Kidney epithelial cell (primary cell): ENCODE measurements around the gene WIPF1. TPM values are rescaled to one million over a fixed set of nuclear protein-coding genes. Genes with fewer than 3 reads are reported as not detected.
A peak's percentile ranks its signal among the peaks of the same experiment; 100 is the strongest.

Experiments used
- DNase-seq: peaks from one replicate; pipeline ENCODE4 v3.0.0-alpha.2; 2010; ENCODE audit warnings: low read depth
- H3K27me3 ChIP-seq: 2 replicates; pipeline ENCODE4 v1.6.0; 2011; ENCODE audit warnings: low read length; ENCODE audit not compliant: control insufficient read depth, insufficient read depth
- H3K36me3 ChIP-seq: 2 replicates; pipeline ENCODE4 v1.5.1; 2011; ENCODE audit warnings: low read length; ENCODE audit not compliant: control insufficient read depth, insufficient read depth
- H3K4me3 ChIP-seq: 2 replicates; pipeline ENCODE4 v1.5.1; 2011; ENCODE audit warnings: low read depth, mild to moderate bottlenecking, control low read depth, low read length
- total RNA-seq: library from RNA; depleted of rRNA; stranded (reverse); fragments of >200 nt; gene quantifications from 2 replicates; pipeline ENCODE4 v1.2.3, GENCODE V29; 2015
- TF ChIP-seq, protein P1 (sequence below): IDR thresholded peaks from 2 replicates; pipeline ENCODE4 v1.5.1; 2011; ENCODE audit warnings: mild to moderate bottlenecking, moderate library complexity, low read length, control low read depth, inconsistent platforms; ENCODE audit not compliant: insufficient read depth, poor library complexity, severe bottlenecking

The WIPF1 gene
- total RNA-seq, 1 donor from 2014 or later: 9.5 TPM

DNA sequence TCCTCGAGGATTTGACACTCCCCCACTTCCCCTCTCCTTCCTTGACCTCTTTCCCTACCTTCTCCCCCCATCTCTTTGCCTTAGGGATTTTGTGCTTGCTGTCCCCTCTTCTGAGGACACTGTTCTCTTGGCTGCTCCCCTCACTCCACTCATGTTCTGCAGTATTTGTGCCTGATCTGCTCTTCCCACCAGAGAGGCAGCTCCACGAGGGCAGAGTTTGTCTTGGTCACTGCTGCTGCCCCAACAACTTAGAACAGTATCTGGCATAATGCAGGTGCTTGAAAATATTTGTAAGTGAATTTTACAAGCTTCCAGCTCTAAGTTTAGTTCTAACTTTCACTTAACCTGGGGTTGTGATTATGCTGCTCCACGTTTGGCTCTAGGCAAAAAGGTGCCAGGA, 10.0 kb upstream of the WIPF1 start:
- TF ChIP-seq, protein P1, sequence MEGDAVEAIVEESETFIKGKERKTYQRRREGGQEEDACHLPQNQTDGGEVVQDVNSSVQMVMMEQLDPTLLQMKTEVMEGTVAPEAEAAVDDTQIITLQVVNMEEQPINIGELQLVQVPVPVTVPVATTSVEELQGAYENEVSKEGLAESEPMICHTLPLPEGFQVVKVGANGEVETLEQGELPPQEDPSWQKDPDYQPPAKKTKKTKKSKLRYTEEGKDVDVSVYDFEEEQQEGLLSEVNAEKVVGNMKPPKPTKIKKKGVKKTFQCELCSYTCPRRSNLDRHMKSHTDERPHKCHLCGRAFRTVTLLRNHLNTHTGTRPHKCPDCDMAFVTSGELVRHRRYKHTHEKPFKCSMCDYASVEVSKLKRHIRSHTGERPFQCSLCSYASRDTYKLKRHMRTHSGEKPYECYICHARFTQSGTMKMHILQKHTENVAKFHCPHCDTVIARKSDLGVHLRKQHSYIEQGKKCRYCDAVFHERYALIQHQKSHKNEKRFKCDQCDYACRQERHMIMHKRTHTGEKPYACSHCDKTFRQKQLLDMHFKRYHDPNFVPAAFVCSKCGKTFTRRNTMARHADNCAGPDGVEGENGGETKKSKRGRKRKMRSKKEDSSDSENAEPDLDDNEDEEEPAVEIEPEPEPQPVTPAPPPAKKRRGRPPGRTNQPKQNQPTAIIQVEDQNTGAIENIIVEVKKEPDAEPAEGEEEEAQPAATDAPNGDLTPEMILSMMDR: no peak
- Histone ChIP-seq H3K4me3 (no peak overlapping the region), H3K27me3 (no peaks in the 10 kb centered on the region), H3K36me3 (no peaks in the 10 kb centered on the region)
- DNase-seq: no peak

GRCh38 chr2:174606336-174606735, 8.7 kb upstream of the WIPF1 start:
- H3K36me3 ChIP-seq: no peaks in the 10 kb centered on the region
- TF ChIP-seq, protein P1: no peak
- H3K4me3 ChIP-seq: no peak overlapping the region
- no peak for DNase-seq
- H3K27me3 ChIP-seq: no peaks in the 10 kb centered on the region

GRCh38 chr2:174605687-174606086, 8.1 kb upstream of the WIPF1 start:
- H3K4me3 ChIP-seq: no peak overlapping the region
- H3K36me3 ChIP-seq: no peaks in the 10 kb centered on the region
- no peaks in the 10 kb centered on the region for H3K27me3 ChIP-seq
- DNase-seq: no peak
- TF ChIP-seq, protein P1: peak; percentile 62

GRCh38 chr2:174603280-174603679, 5.7 kb upstream of the WIPF1 start:
- Histone ChIP-seq H3K27me3 (no peaks in the 10 kb centered on the region), H3K36me3 (no peaks in the 10 kb centered on the region), H3K4me3 (no peak overlapping the region)
- TF ChIP-seq, protein P1: peak; percentile 38
- no peak for DNase-seq

- Histone ChIP-seq H3K27me3 (no peaks in the 10 kb centered on the region), H3K36me3 (no peaks in the 10 kb centered on the region), H3K4me3 (no peak overlapping the region)
- TF ChIP-seq, protein P1: no peak
- DNase-seq: no peak
These were observed 5.1 kb upstream of the WIPF1 start for GRCh38 chr2:174602745-174603144.

GRCh38 chr2:174600349-174600748, 2.7 kb upstream of the WIPF1 start:
- no peak for DNase-seq
- H3K36me3 ChIP-seq: no peaks in the 10 kb centered on the region
- TF ChIP-seq, protein P1: no peak
- H3K27me3 ChIP-seq: no peaks in the 10 kb centered on the region
- H3K4me3 ChIP-seq: no peak overlapping the region
